Measurements from ENCODE around the gene AP2B1.

AP2B1 gene

GRCh38 chr17:35729405-35729833, 142.3 kb downstream of the AP2B1 start:
- Histone ChIP-seq H3K36me3 (replicated peaks in 1 of 2; ENCODE audit: control insufficient read depth in 2 of 2, insufficient read depth in 2 of 2, low read length in 2 of 2) (peaks cover 2 to 29% of the 10 kb centered on the region in 2 donors), H3K4me2 (ENCODE audit: insufficient read depth, low read length, poor library complexity, severe bottlenecking) (no peak overlapping the region), H3K79me1 (ENCODE audit: low read depth, low read length) (no peaks in the 10 kb centered on the region), H2BK5ac (ENCODE audit: low read length) (no peak overlapping the region), H4K91ac (ENCODE audit: low read depth, low read length, poor library complexity) (no peak overlapping the region), H3K9ac (ENCODE audit: low read depth, low read length, poor library complexity) (no peak overlapping the region), H2AFZ (ENCODE audit: low read length) (no peak overlapping the region), H3K27me3 (ENCODE audit: control insufficient read depth in 3 of 3, insufficient read depth in 3 of 3, low read depth in 1 of 3, low read length in 3 of 3) (no peaks in the 10 kb centered on the region), H3K9me3 (replicated peaks in 1 of 2; ENCODE audit: control insufficient read depth in 2 of 2, insufficient read depth in 1 of 2, low read depth in 1 of 2, low read length in 2 of 2) (no peaks in the 10 kb centered on the region), H2BK15ac (ENCODE audit: low read length) (no peak overlapping the region), H2BK12ac (ENCODE audit: low read length) (no peak overlapping the region), H3K14ac (ENCODE audit: low read length) (no peak overlapping the region), H3K4ac (ENCODE audit: low read length) (no peak overlapping the region), H3K18ac (ENCODE audit: low read length) (no peak overlapping the region), H3K4me1 (ENCODE audit: control insufficient read depth in 2 of 2, insufficient read depth in 1 of 2, low read depth in 1 of 2, low read length in 2 of 2) (peaks cover 13 to 18% of the 10 kb centered on the region in 2 donors), H2BK120ac (ENCODE audit: low read depth, low read length) (no peak overlapping the region), H3K23ac (ENCODE audit: low read depth, low read length, poor library complexity) (no peak overlapping the region), H3K27ac (replicated peaks; ENCODE audit: low read length) (no peak overlapping the region), H3K4me3 (ENCODE audit: low read length in 2 of 2) (no peak overlapping the region), H4K8ac (ENCODE audit: low read depth, low read length) (no peak overlapping the region), H2AK5ac (ENCODE audit: low read depth, low read length) (no peak overlapping the region)
- no peak for DNase-seq (ENCODE audit: low spot score)
- WGBS, 2 donors (ENCODE audit: extremely low coverage in 2 of 2, insufficient read length in 2 of 2, insufficient replicate concordance in 1 of 2), result no CpG with 5 or more reads among the region's 4 CpGs

- Histone ChIP-seq H3K79me1 (ENCODE audit: low read depth, low read length) (no peaks in the 10 kb centered on the region), H2BK15ac (ENCODE audit: low read length) (no peak overlapping the region), H3K36me3 (replicated peaks in 1 of 2; ENCODE audit: control insufficient read depth in 2 of 2, insufficient read depth in 2 of 2, low read length in 2 of 2) (peaks cover 0 to 18% of the 10 kb centered on the region in 2 donors), H3K4me3 (ENCODE audit: low read length in 2 of 2) (no peak overlapping the region), H3K9ac (ENCODE audit: low read depth, low read length, poor library complexity) (no peak overlapping the region), H2BK120ac (ENCODE audit: low read depth, low read length) (no peak overlapping the region), H3K14ac (ENCODE audit: low read length) (no peak overlapping the region), H3K27me3 (ENCODE audit: control insufficient read depth in 3 of 3, insufficient read depth in 3 of 3, low read depth in 1 of 3, low read length in 3 of 3) (no peaks in the 10 kb centered on the region), H4K8ac (ENCODE audit: low read depth, low read length) (no peak overlapping the region), H3K4me1 (ENCODE audit: control insufficient read depth in 2 of 2, insufficient read depth in 1 of 2, low read depth in 1 of 2, low read length in 2 of 2) (peaks cover 13 to 18% of the 10 kb centered on the region in 2 donors), H3K9me3 (replicated peaks in 1 of 2; ENCODE audit: control insufficient read depth in 2 of 2, insufficient read depth in 1 of 2, low read depth in 1 of 2, low read length in 2 of 2) (no peaks in the 10 kb centered on the region), H2BK5ac (ENCODE audit: low read length) (no peak overlapping the region), H3K4ac (ENCODE audit: low read length) (no peak overlapping the region), H3K23ac (ENCODE audit: low read depth, low read length, poor library complexity) (no peak overlapping the region), H4K91ac (ENCODE audit: low read depth, low read length, poor library complexity) (no peak overlapping the region), H2BK12ac (ENCODE audit: low read length) (no peak overlapping the region), H2AFZ (ENCODE audit: low read length) (no peak overlapping the region), H2AK5ac (ENCODE audit: low read depth, low read length) (no peak overlapping the region), H3K4me2 (ENCODE audit: insufficient read depth, low read length, poor library complexity, severe bottlenecking) (no peak overlapping the region), H3K18ac (ENCODE audit: low read length) (no peak overlapping the region), H3K27ac (replicated peaks; ENCODE audit: low read length) (no peak overlapping the region)
- DNase-seq (ENCODE audit: low spot score), result no peak
- no CpG with 5 or more reads among the region's 10 CpGs for WGBS, 2 donors (ENCODE audit: extremely low coverage in 2 of 2, insufficient read length in 2 of 2, insufficient replicate concordance in 1 of 2)
These were observed 143.4 kb downstream of the AP2B1 start for GRCh38 chr17:35730400-35731005.

GRCh38 chr17:35731239-35731916, 144.3 kb downstream of the AP2B1 start, which contains the start of gene RASL10B:
TSS of gene RASL10B (plus strand) at chr17:35731639. CDS start at chr17:35735185, 3,546 bp downstream.
- no peak within 1 kb of the TSS for H2BK120ac ChIP-seq (ENCODE audit: low read depth, low read length)
- peak within 1 kb of the TSS; percentile 79 to 86 for H3K4me3 ChIP-seq (ENCODE audit: low read length in 2 of 2)
- H2BK12ac ChIP-seq (ENCODE audit: low read length), result no peak within 1 kb of the TSS
- H3K9ac ChIP-seq (ENCODE audit: low read depth, low read length, poor library complexity), result peak within 1 kb of the TSS; percentile 82
- H3K18ac ChIP-seq (ENCODE audit: low read length), result peak within 1 kb of the TSS; percentile 73
- H4K91ac ChIP-seq (ENCODE audit: low read depth, low read length, poor library complexity), result no peak within 1 kb of the TSS
- H3K36me3 ChIP-seq (replicated peaks in 1 of 2; ENCODE audit: control insufficient read depth in 2 of 2, insufficient read depth in 2 of 2, low read length in 2 of 2), result peaks cover 0 to 11% of the 10 kb centered on the region in 2 donors
- H3K4ac ChIP-seq (ENCODE audit: low read length), result no peak within 1 kb of the TSS
- H3K14ac ChIP-seq (ENCODE audit: low read length), result peak within 1 kb of the TSS; percentile 26
- no peak within 1 kb of the TSS for H2AK5ac ChIP-seq (ENCODE audit: low read depth, low read length)
- H3K23ac ChIP-seq (ENCODE audit: low read depth, low read length, poor library complexity), result peak within 1 kb of the TSS; percentile 48
- DNase-seq (ENCODE audit: low spot score), result peak; percentile 65
- H3K79me1 ChIP-seq (ENCODE audit: low read depth, low read length), result no peaks in the 10 kb centered on the region
- no CpG with 5 or more reads among the region's 44 CpGs for WGBS, 2 donors (ENCODE audit: extremely low coverage in 2 of 2, insufficient read length in 2 of 2, insufficient replicate concordance in 1 of 2)
- peak within 1 kb of the TSS; percentile 95 for H2AFZ ChIP-seq (ENCODE audit: low read length)
- H3K27ac ChIP-seq (replicated peaks; ENCODE audit: low read length), result no peak within 1 kb of the TSS
- H3K4me2 ChIP-seq (ENCODE audit: insufficient read depth, low read length, poor library complexity, severe bottlenecking), result peak within 1 kb of the TSS; percentile 78
- no peaks in the 10 kb centered on the region for H3K9me3 ChIP-seq (replicated peaks in 1 of 2; ENCODE audit: control insufficient read depth in 2 of 2, insufficient read depth in 1 of 2, low read depth in 1 of 2, low read length in 2 of 2)
- H3K4me1 ChIP-seq (ENCODE audit: control insufficient read depth in 2 of 2, insufficient read depth in 1 of 2, low read depth in 1 of 2, low read length in 2 of 2), result peaks cover 13 to 18% of the 10 kb centered on the region in 2 donors
- peak within 1 kb of the TSS; percentile 51 for H2BK15ac ChIP-seq (ENCODE audit: low read length)
- H3K27me3 ChIP-seq (ENCODE audit: control insufficient read depth in 3 of 3, insufficient read depth in 3 of 3, low read depth in 1 of 3, low read length in 3 of 3), result no peaks in the 10 kb centered on the region
- peak within 1 kb of the TSS; percentile 16 for H2BK5ac ChIP-seq (ENCODE audit: low read length)
- no peak within 1 kb of the TSS for H4K8ac ChIP-seq (ENCODE audit: low read depth, low read length)
